Posterior vena cava (tissue), 2 donors: ENCODE data around the gene ACOX3. TPM values are rescaled to one million over a fixed set of nuclear protein-coding genes. Genes with fewer than 3 reads are reported as not detected.
A peak's percentile ranks its signal among the peaks of the same experiment; 100 is the strongest.

ENCODE experiments used
- DNase-seq: peaks from one replicate; pipeline ENCODE4 v3.0.0-alpha.2; 2020; ENCODE audit warnings: low spot score
- intact Hi-C, 2 donors: fragments of 100-400 bp; cut with DNase I; formaldehyde crosslinking; loops; one replicate each; pipeline versions ENCODE4 v1.14.1 to v1.14.2; 2022 to 2023
- total RNA-seq, 2 donors: library from RNA; stranded (reverse); fragmentation: NEBNext Ultra II Directional; extraction: Animal tissue kit (Norgen Biotek cat#: 25700); gene quantifications; one replicate each; pipeline ENCODE4 v1.2.1, GENCODE V29; 2021
- donor health status: DM: yes; HTN: yes; CAD: no.
- donor health status: DM: yes; HTN: yes; CAD: no.

ACOX3 gene
- total RNA-seq, 2 donors from 2014 or later, result 29.7 to 36.8 TPM

- intact Hi-C loops, result no loop called here
- no peak for DNase-seq
Measured at GRCh38 chr4:8411351-8412180, 29.0 kb downstream of the ACOX3 start.

DNA sequence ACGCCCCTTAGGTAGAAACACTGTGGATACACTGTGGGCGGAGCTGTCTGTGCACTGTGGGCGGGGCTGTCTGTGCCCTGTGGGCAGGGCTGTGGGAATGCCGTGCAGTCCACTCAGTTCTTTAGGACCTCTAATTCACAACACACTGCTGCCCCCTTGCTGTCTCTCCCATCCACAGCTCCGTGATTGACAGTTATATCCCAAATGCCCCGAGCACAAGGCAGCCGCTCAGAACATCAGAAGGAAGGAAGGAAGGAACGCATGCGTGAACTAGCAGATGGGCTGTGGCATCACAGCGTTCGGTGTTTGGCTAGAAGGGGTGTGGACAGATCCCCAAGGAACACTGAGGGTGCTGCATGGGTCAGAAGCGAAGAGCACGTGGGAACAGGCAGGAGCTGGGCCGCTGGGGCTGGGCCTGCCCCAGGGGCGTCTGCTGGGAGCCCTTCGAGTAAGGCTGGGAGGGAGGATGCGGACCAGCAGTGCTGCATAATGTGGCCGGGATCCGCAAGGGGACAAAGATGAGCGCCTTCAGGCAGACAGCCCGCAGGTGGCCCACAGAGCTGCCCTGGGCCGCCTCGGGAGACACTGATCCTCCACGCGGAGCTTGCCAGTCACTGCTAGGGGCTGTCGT, 29.8 kb downstream of the ACOX3 start:
- intact Hi-C loops, result no loop called here
- DNase-seq, result no peak

- intact Hi-C loops, result no loop called here
- peak; percentile 72 for DNase-seq
Measured at GRCh38 chr4:8410066-8410625, 30.4 kb downstream of the ACOX3 start.

- intact Hi-C loops, result loop anchor here (10.0 kb wide), 2 partner anchors 135 to 235 kb away; no protein-coding TSS in a partner anchor
- peak; percentile 91 for DNase-seq
Measured at GRCh38 chr4:8409264-8410065, 31.1 kb downstream of the ACOX3 start.

DNA sequence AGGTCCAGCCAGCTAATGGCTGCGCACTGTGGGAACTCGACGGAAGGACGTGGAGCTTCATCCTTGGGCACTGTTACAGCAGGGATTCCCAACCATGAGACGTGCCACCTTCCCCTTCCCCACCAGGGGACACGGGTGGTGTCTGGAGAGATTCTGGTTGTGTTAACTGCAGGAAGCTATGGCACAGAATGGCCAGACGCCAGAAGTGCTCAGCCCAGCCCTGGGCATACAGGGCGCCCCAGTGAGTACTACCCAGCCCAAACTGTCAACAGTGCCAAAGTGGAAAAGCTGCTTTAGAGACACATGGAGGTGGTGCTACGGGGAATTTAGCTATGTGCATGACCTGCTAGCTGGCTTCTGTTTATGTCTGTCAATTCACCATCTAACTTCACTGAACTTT, 32.8 kb downstream of the ACOX3 start:
- no peak for DNase-seq
- intact Hi-C loops, result loop anchor here (10.0 kb wide), 2 partner anchors 133 to 233 kb away; no protein-coding TSS in a partner anchor

DNA sequence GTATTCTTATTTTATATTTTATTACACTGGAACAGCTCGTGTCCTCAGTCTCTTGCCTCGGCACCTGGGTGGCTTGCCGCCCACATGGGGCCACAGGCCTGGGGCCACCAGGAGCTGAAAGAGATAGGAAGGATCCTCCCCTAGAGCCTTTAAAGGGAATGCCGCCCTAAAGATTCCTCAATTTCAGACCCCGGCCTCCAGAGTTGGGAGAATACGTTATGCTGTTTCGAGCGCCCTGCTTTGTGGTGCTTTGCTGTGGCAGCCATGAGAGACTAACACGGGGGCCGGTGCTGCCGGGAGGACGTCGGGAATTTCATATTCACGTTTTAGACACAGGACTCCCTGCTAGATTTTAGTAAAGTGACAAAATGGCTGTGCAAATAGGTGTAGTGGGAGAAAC, 33.2 kb downstream of the ACOX3 start:
- DNase-seq, result no peak
- intact Hi-C loops, result loop anchor here (10.0 kb wide), 2 partner anchors 133 to 233 kb away; no protein-coding TSS in a partner anchor

GRCh38 chr4:8406887-8407286, 33.6 kb downstream of the ACOX3 start:
- peak; percentile 85 for DNase-seq
- intact Hi-C loops, result loop anchor here (10.0 kb wide), 2 partner anchors 132 to 232 kb away; no protein-coding TSS in a partner anchor

GRCh38 chr4:8405516-8405875, 35.0 kb downstream of the ACOX3 start:
- DNase-seq, result peak; percentile 74
- intact Hi-C loops, result loop anchor here (2.0 to 10.0 kb wide), 3 partner anchors 131 to 231 kb away; no protein-coding TSS in a partner anchor

DNA sequence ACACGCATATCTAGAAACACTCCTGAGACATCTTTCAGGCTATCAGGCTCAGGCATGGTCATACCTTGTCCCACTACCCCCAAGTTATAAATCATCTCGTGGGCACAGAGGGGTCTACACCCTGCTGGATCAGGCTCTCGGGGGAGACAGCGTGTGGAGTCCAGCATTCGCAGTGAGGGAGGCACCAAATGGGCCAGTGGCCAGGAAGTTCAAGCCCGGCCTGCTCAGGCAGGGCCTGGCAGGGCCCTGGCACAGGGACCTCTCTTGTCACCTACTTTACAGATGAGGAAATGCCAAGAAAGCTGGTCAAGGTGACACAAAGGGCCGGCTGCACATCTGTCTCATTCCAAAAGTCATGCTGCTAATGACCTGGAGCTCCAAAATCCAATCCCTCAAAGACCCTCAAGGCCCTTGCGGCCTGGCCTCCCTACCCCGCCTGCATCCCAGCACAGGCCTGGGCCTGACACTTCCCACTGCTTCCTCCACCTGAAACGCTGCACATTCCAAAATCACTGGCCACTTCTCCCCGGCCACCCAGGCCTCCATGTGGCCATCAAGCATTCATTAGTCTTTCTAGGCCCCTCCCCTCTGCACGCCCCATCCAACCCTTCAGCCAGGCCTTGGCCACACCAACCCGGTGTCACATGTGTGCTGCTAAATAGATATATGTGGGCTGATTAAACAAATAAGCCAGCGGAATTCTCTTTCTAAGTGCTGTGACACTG, 35.6 kb downstream of the ACOX3 start:
- peak; percentile 81 for DNase-seq
- intact Hi-C loops, result loop anchor here (2.0 to 10.0 kb wide), 3 partner anchors 130 to 230 kb away; no protein-coding TSS in a partner anchor

- no peak for DNase-seq
- intact Hi-C loops, result loop anchor here (1.0 to 10.0 kb wide), 5 partner anchors 129 to 229 kb away; no protein-coding TSS in a partner anchor
Measured at GRCh38 chr4:8403976-8404375, 36.5 kb downstream of the ACOX3 start.

GRCh38 chr4:8403173-8403753, 37.3 kb downstream of the ACOX3 start:
- intact Hi-C loops, result loop anchor here (1.0 to 10.0 kb wide), 4 partner anchors 128 to 228 kb away; no protein-coding TSS in a partner anchor
- DNase-seq, result peak; percentile 96

GRCh38 chr4:8402640-8403039, 37.9 kb downstream of the ACOX3 start:
- peak; percentile 87 for DNase-seq
- intact Hi-C loops, result loop anchor here (1.0 to 10.0 kb wide), 4 partner anchors 128 to 228 kb away; no protein-coding TSS in a partner anchor

- intact Hi-C loops, result loop anchor here (2.0 to 10.0 kb wide), 3 partner anchors 127 to 227 kb away; no protein-coding TSS in a partner anchor
- DNase-seq, result peak; percentile 84
Measured at GRCh38 chr4:8402181-8402597, 38.3 kb downstream of the ACOX3 start.

GRCh38 chr4:8401665-8402064, 38.9 kb downstream of the ACOX3 start:
- DNase-seq, result peak; percentile 73

DNA sequence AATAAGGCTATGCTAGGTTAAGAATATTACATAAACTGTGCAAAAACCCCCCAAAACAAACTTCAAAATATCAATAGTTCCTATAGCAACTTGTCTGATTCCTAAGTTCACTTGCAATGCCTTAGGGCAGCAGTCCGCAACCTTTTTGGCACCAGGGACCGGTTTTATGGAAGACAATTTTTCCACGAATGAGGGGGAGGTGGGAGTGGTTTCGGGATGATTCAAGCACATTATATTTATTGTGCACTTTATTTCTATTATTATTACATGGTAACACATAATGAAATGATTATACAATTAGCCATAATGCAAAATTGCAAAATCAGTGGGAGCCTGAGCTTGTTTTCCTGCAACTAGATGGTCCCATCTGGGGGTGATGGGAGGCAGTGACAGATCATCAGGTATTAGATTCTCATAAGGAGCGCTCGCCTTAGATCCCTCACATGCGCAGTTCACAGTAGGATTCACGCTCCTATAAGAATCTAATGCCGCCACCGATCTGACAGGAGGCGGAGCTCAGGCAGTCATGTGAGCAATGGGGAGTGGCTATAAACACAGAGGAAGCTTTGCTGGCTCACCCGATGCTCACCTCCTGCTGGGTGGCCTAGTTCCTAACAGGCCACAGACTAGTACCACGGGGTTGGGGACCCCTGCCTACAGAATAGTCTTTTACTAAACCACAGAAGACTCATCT, 39.7 kb downstream of the ACOX3 start:
- intact Hi-C loops, result loop anchor here (10.0 kb wide), 2 partner anchors 126 to 226 kb away; no protein-coding TSS in a partner anchor
- DNase-seq, result no peak

More at GRCh38 chr4:8401665-8402064, 38.9 kb downstream of the ACOX3 start:
- intact Hi-C loops, result loop anchor here (2.0 to 10.0 kb wide), 3 partner anchors 127 to 227 kb away; no protein-coding TSS in a partner anchor

- intact Hi-C loops, result loop anchor here in 1 of 2 donors (10.0 kb wide), 1 partner anchor 74 kb away; no protein-coding TSS in a partner anchor
- no peak for DNase-seq
Measured at GRCh38 chr4:8399298-8399697, 41.2 kb downstream of the ACOX3 start.

- no peak for DNase-seq
- intact Hi-C loops, result loop anchor here in 1 of 2 donors (10.0 kb wide), 1 partner anchor 74 kb away; no protein-coding TSS in a partner anchor
Measured at GRCh38 chr4:8398347-8398746, 42.2 kb downstream of the ACOX3 start.
